HepG2 (cell line): ENCODE results near the gene SLC9A5. TPM values are rescaled to one million over a fixed set of nuclear protein-coding genes. Genes with fewer than 3 reads are reported as not detected.

Experiments used
- ATAC-seq: fragments of 200-7000 bp; cut with Tn5 transposase; 3 replicates; pipeline ENCODE4 v1.9.1; 2020; ENCODE audit warnings: mild to moderate bottlenecking, moderate library complexity
- BruUV-seq: library from RNA; stranded (reverse); fragments of 400-500 nt; replicated peaks from 2 replicates; lab custom pipeline; 2021; lab: Mats Ljungman, UMichigan
- CTCF ChIA-PET: fragments of 300-600 bp; formaldehyde crosslinking; extraction: SDS; loops from one replicate; lab custom pipeline; 2021; ENCODE audit warnings: low total read pairs, inconsistent platforms, low intra/inter-chr PET ratio; lab: Yijun Ruan, JAX
- POLR2A ChIA-PET: fragments of 350-600 bp; sonication (Branson Sonifier 250); formaldehyde crosslinking; loops from one replicate; lab custom pipeline; 2020; ENCODE audit warnings: antibody characterized with exemption, inconsistent platforms; lab: Yijun Ruan, JAX
- DNase-seq: peaks from one replicate; pipeline ENCODE4 v3.0.0-alpha.2; 2015; ENCODE audit warnings: low spot score
- FAIRE-seq: peaks from 3 replicates; lab custom pipeline; 2011; peaks lifted over from hg19 to GRCh38; lab: Jason Lieb, UNC
- H2AFZ ChIP-seq: one replicate; pipeline ENCODE4 v1.6.1; 2011; ENCODE audit warnings: low read length, inconsistent platforms
- H3K27ac ChIP-seq: fragments of 300-600 bp; 3 replicates; pipeline ENCODE4 v1.8.0; 2011; ENCODE audit warnings: mixed run types, mild to moderate bottlenecking, mixed read lengths, low read length, inconsistent platforms; ENCODE audit not compliant: insufficient read depth; ENCODE audit errors: extremely low read length
- H3K27me3 ChIP-seq, 2 experiments: fragments of 200-600 bp in 1 of 2; 2 replicates in 1 of 2; 3 replicates in 1 of 2; pipeline versions ENCODE4 v1.6.0 to v1.8.0; 2011; ENCODE audit warnings: low read length in 2 of 2, mild to moderate bottlenecking in 2 of 2, moderate library complexity in 2 of 2, inconsistent platforms in 1 of 2; ENCODE audit not compliant: insufficient read depth in 2 of 2, control insufficient read depth in 1 of 2
- H3K36me3 ChIP-seq, 2 experiments: fragments of 200-600 bp in 1 of 2; replicated peaks in 1 of 2; 2 replicates in 1 of 2; 3 replicates in 1 of 2; pipeline versions ENCODE4 v1.5.1 to v1.8.0; 2011; ENCODE audit warnings: low read length in 2 of 2, inconsistent platforms in 1 of 2; ENCODE audit not compliant: insufficient read depth in 2 of 2, control insufficient read depth in 1 of 2
- H3K4me1 ChIP-seq: 2 replicates; pipeline ENCODE4 v1.5.1; 2012; ENCODE audit warnings: low read length, inconsistent platforms; ENCODE audit not compliant: insufficient read depth
- H3K4me2 ChIP-seq: 2 replicates; pipeline ENCODE4 v1.6.0; 2011; ENCODE audit warnings: low read depth, low read length, inconsistent platforms
- H3K4me3 ChIP-seq, 3 experiments: fragments of 200-600 bp in 1 of 3; sonication (generic), shearing (Covaris generic) in 1 of 3; replicated peaks in 1 of 3; 2 replicates each; pipeline ENCODE4 v1.5.1; 2011 to 2016; ENCODE audit warnings: low read length in 3 of 3, inconsistent platforms in 2 of 3, low read depth in 2 of 3, mild to moderate bottlenecking in 2 of 3, control low read depth in 1 of 3, mixed read lengths in 1 of 3; ENCODE audit not compliant: insufficient read depth in 1 of 3
- H3K79me2 ChIP-seq: one replicate; pipeline ENCODE4 v1.6.1; 2011; ENCODE audit warnings: low read length, inconsistent platforms; ENCODE audit not compliant: insufficient read depth
- H3K9ac ChIP-seq: 2 replicates; pipeline ENCODE4 v1.6.0; 2011; ENCODE audit warnings: mild to moderate bottlenecking, low read depth, low read length, inconsistent platforms; ENCODE audit not compliant: insufficient read depth
- H3K9me3 ChIP-seq: 2 replicates; pipeline ENCODE4 v1.5.1; 2012; ENCODE audit warnings: mild to moderate bottlenecking, low read length
- H4K20me1 ChIP-seq: 2 replicates; pipeline ENCODE4 v1.6.0; 2011; ENCODE audit warnings: inconsistent platforms, mild to moderate bottlenecking, low read length, moderate library complexity; ENCODE audit not compliant: insufficient read depth
- AGO2 ChIP-seq: fragments of 200-400 bp; formaldehyde crosslinking; optimal IDR thresholded peaks from 2 replicates; pipeline ENCODE3; 2017; ENCODE audit warnings: mild to moderate bottlenecking, low read depth, low read length, moderate library complexity
- CREB3 ChIP-seq: sonication (generic); formaldehyde crosslinking; IDR thresholded peaks from 2 replicates; pipeline ENCODE4 v1.5.0; 2020; ENCODE audit warnings: missing genetic modification reagents
- KAT8 ChIP-seq: IDR thresholded peaks from 2 replicates; pipeline ENCODE4 v1.6.1; 2016; ENCODE audit warnings: missing genetic modification reagents, missing compliant biosample characterization
- MZF1 ChIP-seq: sonication (generic); formaldehyde crosslinking; IDR thresholded peaks from 2 replicates; pipeline ENCODE4 v1.8.1; 2023; ENCODE audit warnings: mild to moderate bottlenecking, missing genetic modification reagents, borderline replicate concordance
- PLRG1 ChIP-seq: fragments of 450-650 bp; conservative IDR thresholded peaks from 2 replicates; pipeline ENCODE4 v1.6.1; 2016
- RFXANK ChIP-seq: IDR thresholded peaks from 2 replicates; pipeline ENCODE4 v1.6.1; 2016
- SP5 ChIP-seq: IDR thresholded peaks from 2 replicates; pipeline ENCODE4 v1.6.1; 2016; ENCODE audit warnings: low read depth, borderline replicate concordance
- U2AF1 ChIP-seq: fragments of 200-400 bp; formaldehyde crosslinking; optimal IDR thresholded peaks from 2 replicates; pipeline ENCODE3; 2017; ENCODE audit warnings: mild to moderate bottlenecking, low read depth, low read length
- WIZ ChIP-seq: sonication (generic); formaldehyde crosslinking; IDR thresholded peaks from 2 replicates; pipeline ENCODE4 v1.5.1; 2020; ENCODE audit warnings: mild to moderate bottlenecking, missing genetic modification reagents
- ZBTB34 ChIP-seq: sonication (generic); formaldehyde crosslinking; IDR thresholded peaks from 2 replicates; pipeline ENCODE4 v1.8.0; 2022; ENCODE audit warnings: mild to moderate bottlenecking, missing genetic modification reagents
- ZBTB38 ChIP-seq: sonication (generic); formaldehyde crosslinking; IDR thresholded peaks from 2 replicates; pipeline ENCODE4 v1.5.1; 2020; ENCODE audit warnings: mild to moderate bottlenecking, missing genetic modification reagents
- ZKSCAN5 ChIP-seq: sonication (generic); formaldehyde crosslinking; IDR thresholded peaks from 2 replicates; pipeline ENCODE4 v1.5.1; 2020; ENCODE audit warnings: mild to moderate bottlenecking, missing genetic modification reagents
- ZNF251 ChIP-seq: sonication (generic); formaldehyde crosslinking; IDR thresholded peaks from 2 replicates; pipeline ENCODE4 v1.9.0; 2021; ENCODE audit warnings: mild to moderate bottlenecking, missing genetic modification reagents
- ZNF460 ChIP-seq: sonication (generic); formaldehyde crosslinking; IDR thresholded peaks from 2 replicates; pipeline ENCODE4 v1.5.1; 2020; ENCODE audit warnings: missing genetic modification reagents, mild to moderate bottlenecking, borderline replicate concordance
- ZNF562 ChIP-seq: sonication (generic); formaldehyde crosslinking; IDR thresholded peaks from 2 replicates; pipeline ENCODE4 v1.8.0; 2022; ENCODE audit warnings: missing genetic modification reagents, borderline replicate concordance
- ZNF572 ChIP-seq: sonication (generic); formaldehyde crosslinking; IDR thresholded peaks from 2 replicates; pipeline ENCODE4 v1.5.1; 2020; ENCODE audit warnings: mild to moderate bottlenecking, missing genetic modification reagents
- ZNF703 ChIP-seq: sonication (generic); formaldehyde crosslinking; IDR thresholded peaks from 2 replicates; pipeline ENCODE4 v1.5.1; 2020; ENCODE audit warnings: missing genetic modification reagents, mild to moderate bottlenecking, moderate library complexity, borderline replicate concordance
- ZNF788 ChIP-seq: sonication (generic); formaldehyde crosslinking; IDR thresholded peaks from 2 replicates; pipeline ENCODE4 v1.5.0; 2020; ENCODE audit warnings: mild to moderate bottlenecking, missing genetic modification reagents, borderline replicate concordance
- ZSCAN21 ChIP-seq: sonication (generic); formaldehyde crosslinking; IDR thresholded peaks from 2 replicates; pipeline ENCODE4 v1.8.0; 2022; ENCODE audit warnings: mild to moderate bottlenecking, missing genetic modification reagents, moderate library complexity, borderline replicate concordance
- WGBS: methylation state at CpG from one replicate; pipeline ENCODE4 v1.1.6; 2017; ENCODE audit warnings: low lambda C conversion rate; 5-methylcytosine and 5-hydroxymethylcytosine counted together
- in situ Hi-C: cut with HindIII; loops from 2 replicates; pipeline ENCODE4 v1.10.0; 2017; ENCODE audit warnings: low pct_unique_long_range_greater_than_20kb; ENCODE audit not compliant: extremely low pct_ligation_motif_present
- intact Hi-C: fragments of 100-400 bp; cut with micrococcal nuclease; formaldehyde crosslinking; loops from one replicate; pipeline ENCODE4 v1.10.0; 2022; ENCODE audit not compliant: unreplicated experiment
- polyA plus RNA-seq, 8 experiments: library from polyadenylated mRNA; depleted of rRNA in 3 of 8; stranded (reverse) in 7 of 8; unstranded in 1 of 8; fragments of >200 nt; fragmentation: Illumina TruSeq in 4 of 8; extraction: Trizol in 4 of 8; gene quantifications; 2 replicates each; pipeline versions ENCODE4 v1.2.1 to v1.2.3, GENCODE V29; 2011 to 2016; ENCODE audit warnings: low read depth in 4 of 8, missing spikeins in 1 of 8, mixed read lengths in 1 of 8; ENCODE audit not compliant: insufficient read depth in 1 of 8
- total RNA-seq, 5 experiments: library from RNA; depleted of rRNA; stranded (reverse); fragments of >200 nt; fragmentation: Illumina TruSeq; extraction: Trizol; gene quantifications; 2 replicates each; pipeline ENCODE4 v1.2.3, GENCODE V29; 2016; ENCODE audit warnings: low read depth in 1 of 5

Gene SLC9A5
- total and polyA plus RNA-seq, 2 of the 13 experiments (the other 11 are each of a cell fraction or from before 2014, with no cell fraction given) = 0.58 to 1.4 TPM

GRCh38 chr16:67228034-67228785 lies 20.6 kb upstream of the SLC9A5 start:
- POLR2A ChIA-PET = interaction anchor here (1.7 kb wide), 1 partner anchor 35 kb away, joined by 8 read pairs; no protein-coding TSS in a partner anchor
- FAIRE-seq = no peak

GRCh38 chr16:67228905-67229304 lies 19.9 kb upstream of the SLC9A5 start:
- DNase-seq = no peak
- Histone ChIP-seq H4K20me1 (no peaks in the 10 kb centered on the region; the same call in 1 of the 2 replicates), H3K9me3 (no peaks in the 10 kb centered on the region), H2AFZ (no peak overlapping the region), H3K4me3 (no peak overlapping the region), H3K79me2 (peaks cover 17% of the 10 kb centered on the region), H3K36me3 (peaks cover 32 to 40% of the 10 kb centered on the region in 2 experiments), H3K9ac (no peak overlapping the region), H3K27me3 (peaks cover 0 to 4% of the 10 kb centered on the region in 2 experiments; a peak in 1 of 5 replicates), H3K4me1 (peaks cover 29% of the 10 kb centered on the region), H3K27ac (no peak overlapping the region), H3K4me2 (no peak overlapping the region)
- intact Hi-C loops (loop anchor here (5.0 kb wide), 1 partner anchor 42 kb away; no protein-coding TSS in a partner anchor), in situ Hi-C loops (no loop called here)
- ChIA-PET CTCF (no interaction called here), POLR2A (no interaction called here)
- no peak for FAIRE-seq
- 98% methylated on average over 9 of the region's 9 CpGs for WGBS
- ATAC-seq = no peak
- BruUV-seq = no TSS peak
- TF ChIP-seq ZKSCAN5 (CRISPR knock-in tag) = no peak
- TF ChIP-seq ZNF460 (CRISPR knock-in tag) = no peak
- no peak for TF ChIP-seq U2AF1
- TF ChIP-seq RFXANK (CRISPR knock-in tag) = no peak
- TF ChIP-seq SP5 (CRISPR knock-in tag) = no peak
- no peak for TF ChIP-seq ZNF562 (CRISPR knock-in tag)
- no peak for TF ChIP-seq ZBTB34 (CRISPR knock-in tag)
- no peak for TF ChIP-seq ZNF703 (CRISPR knock-in tag)
- no peak for TF ChIP-seq ZNF788
- no peak for TF ChIP-seq PLRG1
- no peak for TF ChIP-seq ZNF572 (CRISPR knock-in tag)
- TF ChIP-seq CREB3 (CRISPR knock-in tag) = no peak
- no peak for TF ChIP-seq WIZ
- TF ChIP-seq KAT8 = no peak
- no peak for TF ChIP-seq ZBTB38 (CRISPR knock-in tag)
- no peak for TF ChIP-seq ZNF251 (CRISPR knock-in tag)

More at GRCh38 chr16:67228034-67228785, 20.6 kb upstream of the SLC9A5 start:
- in situ Hi-C loops (no loop called here), intact Hi-C loops (loop anchor here (5.0 kb wide), 1 partner anchor 41 kb away; no protein-coding TSS in a partner anchor)
- H3K4me1 ChIP-seq = peaks cover 34% of the 10 kb centered on the region
- peaks cover 17% of the 10 kb centered on the region for H3K79me2 ChIP-seq
- peaks cover 28 to 40% of the 10 kb centered on the region in 2 experiments for H3K36me3 ChIP-seq
- ATAC-seq (no peak), DNase-seq (no peak)
- H4K20me1 ChIP-seq = no peaks in the 10 kb centered on the region; the same call in 1 of the 2 replicates
- 91% methylated on average over 9 of the region's 9 CpGs for WGBS
- peak overlapping the region; percentile 97 to 100 (median 98) for H3K4me3 ChIP-seq
- H2AFZ ChIP-seq = no peak overlapping the region
- CTCF ChIA-PET = no interaction called here
- peak overlapping the region; percentile 98 for H3K9ac ChIP-seq
- peak; percentile 30 for TF ChIP-seq AGO2
- TF ChIP-seq ZSCAN21 = no peak
- TF ChIP-seq MZF1 = 0 out of 2 replicates have a peak, but pooled peaks have one; percentile 61
- H3K27me3 ChIP-seq = peaks cover 0 to 4% of the 10 kb centered on the region in 2 experiments; a peak in 1 of 5 replicates
- peak overlapping the region; percentile 99 for H3K4me2 ChIP-seq
- H3K9me3 ChIP-seq = no peaks in the 10 kb centered on the region
- H3K27ac ChIP-seq = peak overlapping the region; percentile 55
- no TSS peak for BruUV-seq
